HCT116 (cell line): Measurements from ENCODE around the gene EDN1. TPM values are rescaled to one million over a fixed set of nuclear protein-coding genes. Genes with fewer than 3 reads are reported as not detected.
A peak's percentile ranks its signal among the peaks of the same experiment; 100 is the strongest.

Source experiments
- ATAC-seq: fragments of 200-7000 bp; cut with Tn5 transposase; 2 replicates; pipeline ENCODE4 v1.9.1; 2020; ENCODE audit warnings: mild to moderate bottlenecking, moderate library complexity
- BruUV-seq: library from RNA; stranded (reverse); fragments of 400-500 nt; replicated peaks from 2 replicates; lab custom pipeline; 2021; lab: Mats Ljungman, UMichigan
- CTCF ChIA-PET: fragments of 300-600 bp; sonication (Branson Sonifier 250); formaldehyde crosslinking; loops from one replicate; lab custom pipeline; 2021; ENCODE audit warnings: antibody characterized with exemption; lab: Charles Lee
- POLR2A ChIA-PET: fragments of 300-600, 350-600 bp; sonication (Branson Sonifier 250); formaldehyde crosslinking; loops from one replicate; lab custom pipeline; 2021; ENCODE audit warnings: antibody characterized with exemption; lab: Charles Lee
- RAD21 ChIA-PET, 2 experiments: fragments of 300-600 bp; sonication (Branson Sonifier 250); formaldehyde crosslinking; loops; one replicate each; lab custom pipeline; 2023; ENCODE audit warnings: low total read pairs in 2 of 2; ENCODE audit not compliant: uncharacterized antibody in 2 of 2, unreplicated experiment in 2 of 2, low non-redundant PET in 1 of 2; lab: Charles Lee
- DNase-seq: peaks from one replicate; pipeline ENCODE4 v3.0.0-alpha.2; 2010; ENCODE audit warnings: low read depth, low spot score
- H2AFZ ChIP-seq: fragments of 200-600 bp; shearing (Covaris generic), sonication (generic); 2 replicates; pipeline ENCODE4 v1.6.1; 2017; ENCODE audit warnings: low read depth, mixed run types, mixed read lengths, antibody characterized with exemption, low read length; ENCODE audit not compliant: poor library complexity, severe bottlenecking
- H3K27ac ChIP-seq: 2 replicates; pipeline ENCODE4 v1.5.1; 2012; ENCODE audit warnings: low read depth, low read length
- H3K27me3 ChIP-seq: fragments of 200-600 bp; sonication (generic); 2 replicates; pipeline ENCODE4 v1.6.1; 2016; ENCODE audit warnings: mixed run types, low read length, mixed read lengths; ENCODE audit not compliant: insufficient read depth
- H3K36me3 ChIP-seq, 2 experiments: fragments of 200-500 bp in 1 of 2; fragments of 200-600 bp in 1 of 2; sonication (Bioruptor generic) in 1 of 2; sonication (generic) in 1 of 2; 2 replicates each; pipeline versions ENCODE4 v1.5.1 to v1.6.1; 2014 to 2016; ENCODE audit warnings: low read length in 2 of 2, inconsistent platforms in 1 of 2, mixed read lengths in 1 of 2, mixed run types in 1 of 2; ENCODE audit not compliant: insufficient read depth in 2 of 2, control insufficient read depth in 1 of 2
- H3K4me1 ChIP-seq, 2 experiments: fragments of 200-600 bp in 1 of 2; sonication (generic) in 1 of 2; 2 replicates each; pipeline versions ENCODE4 v1.5.1 to v1.6.1; 2012 to 2017; ENCODE audit warnings: low read length in 2 of 2, inconsistent platforms in 1 of 2, mild to moderate bottlenecking in 1 of 2, mixed read lengths in 1 of 2, mixed run types in 1 of 2, moderate library complexity in 1 of 2; ENCODE audit not compliant: insufficient read depth in 2 of 2, control insufficient read depth in 1 of 2
- H3K4me2 ChIP-seq: fragments of 200-600 bp; sonication (generic); 2 replicates; pipeline ENCODE4 v1.6.1; 2017; ENCODE audit warnings: mixed run types, low read length, mixed read lengths
- H3K4me3 ChIP-seq, 2 experiments: fragments of 200-600 bp in 1 of 2; sonication (generic) in 1 of 2; replicated peaks in 1 of 2; 2 replicates each; pipeline ENCODE4 v1.5.1; 2011 to 2016; ENCODE audit warnings: low read length in 2 of 2, control low read depth in 1 of 2, low read depth in 1 of 2, mild to moderate bottlenecking in 1 of 2, mixed read lengths in 1 of 2, mixed run types in 1 of 2
- H3K79me2 ChIP-seq: fragments of 200-600 bp; sonication (generic); 2 replicates; pipeline ENCODE4 v1.6.1; 2017; ENCODE audit warnings: mild to moderate bottlenecking, mixed run types, low read length, moderate library complexity, mixed read lengths; ENCODE audit not compliant: insufficient read depth
- H3K9ac ChIP-seq: fragments of 200-600 bp; sonication (generic); 2 replicates; pipeline ENCODE4 v1.6.1; 2016; ENCODE audit warnings: low read length, mixed read lengths
- H3K9me2 ChIP-seq: fragments of 200-600 bp; sonication (generic), shearing (Covaris generic); 2 replicates; pipeline ENCODE4 v1.6.1; 2017; ENCODE audit warnings: mixed run types, mild to moderate bottlenecking, moderate library complexity; ENCODE audit not compliant: insufficient read depth
- H3K9me3 ChIP-seq, 2 experiments: fragments of 200-500 bp in 1 of 2; fragments of 200-600 bp in 1 of 2; sonication (Bioruptor generic) in 1 of 2; sonication (generic) in 1 of 2; 2 replicates each; pipeline ENCODE4 v1.6.1; 2014 to 2017; ENCODE audit warnings: low read length in 2 of 2, mixed read lengths in 2 of 2, inconsistent platforms in 1 of 2, low read depth in 1 of 2, mild to moderate bottlenecking in 1 of 2, mixed run types in 1 of 2, moderate library complexity in 1 of 2; ENCODE audit not compliant: control insufficient read depth in 1 of 2, insufficient read depth in 1 of 2
- H4K20me1 ChIP-seq: fragments of 200-600 bp; sonication (generic), shearing (Covaris generic); 2 replicates; pipeline ENCODE4 v1.6.1; 2017; ENCODE audit warnings: mixed run types, mild to moderate bottlenecking, moderate library complexity; ENCODE audit not compliant: insufficient read depth
- ATF3 ChIP-seq: IDR thresholded peaks from 2 replicates; pipeline ENCODE4 v1.6.1; 2012
- CEBPB ChIP-seq: IDR thresholded peaks from 2 replicates; pipeline ENCODE4 v1.6.1; 2012; ENCODE audit warnings: low read depth
- CTCF ChIP-seq, 3 experiments: fragments of 200-600 bp in 1 of 3; sonication (generic) in 1 of 3; IDR thresholded peaks in 2 of 3; conservative IDR thresholded peaks in 1 of 3; 2 replicates each; pipeline ENCODE4 v1.5.1; 2012 to 2017; ENCODE audit warnings: low read depth in 2 of 3, low read length in 2 of 3, antibody characterized with exemption in 1 of 3, borderline replicate concordance in 1 of 3, control low read depth in 1 of 3, mild to moderate bottlenecking in 1 of 3, mixed read lengths in 1 of 3, mixed run types in 1 of 3, moderate library complexity in 1 of 3; ENCODE audit not compliant: insufficient read depth in 1 of 3
- EZH2 ChIP-seq: fragments of 200-600 bp; sonication (generic); IDR thresholded peaks from 2 replicates; pipeline ENCODE4 v1.6.1; 2017; ENCODE audit warnings: antibody characterized with exemption, mixed run types
- EZH2phosphoT487 ChIP-seq: fragments of 200-600 bp; IDR thresholded peaks from 2 replicates; pipeline ENCODE4 v1.6.1; 2018; ENCODE audit warnings: antibody characterized with exemption, borderline replicate concordance
- FOSL1 ChIP-seq: IDR thresholded peaks from 2 replicates; pipeline ENCODE4 v1.6.1; 2012; ENCODE audit warnings: low read depth
- JUND ChIP-seq: IDR thresholded peaks from 2 replicates; pipeline ENCODE4 v1.6.1; 2012
- RAD21 ChIP-seq: IDR thresholded peaks from 2 replicates; pipeline ENCODE4 v1.6.1; 2012; ENCODE audit warnings: low read depth, mild to moderate bottlenecking
- ZBTB33 ChIP-seq: IDR thresholded peaks from 2 replicates; pipeline ENCODE4 v1.6.1; 2011; ENCODE audit warnings: mild to moderate bottlenecking, low read length, moderate library complexity; ENCODE audit not compliant: insufficient replicate concordance; ENCODE audit errors: extremely low read depth
- ZFX ChIP-seq: fragments of 450-650 bp; IDR thresholded peaks from 2 replicates; pipeline ENCODE4 v1.6.1; 2017
- ZNF274 ChIP-seq: fragments of 200-500 bp; sonication (Bioruptor generic); IDR thresholded peaks from 2 replicates; pipeline ENCODE4 v1.6.1; 2014; ENCODE audit warnings: mild to moderate bottlenecking, low read depth, low read length, inconsistent platforms
- intact Hi-C: fragments of 100-400 bp; cut with micrococcal nuclease; formaldehyde crosslinking; loops from 2 replicates; pipeline ENCODE4 v1.10.0; 2022
- total RNA-seq: library from RNA; stranded (reverse); gene quantifications from one replicate; pipeline ENCODE4 v1.2.1, GENCODE V29; 2021; ENCODE audit not compliant: unreplicated experiment

Gene EDN1
- total RNA-seq, 1 experiment from 2014 or later = 0.22 TPM

GRCh38 chr6:12291839-12292604 is 1.9 kb downstream of the EDN1 start:
- RAD21 ChIA-PET = no interaction called here
- Histone ChIP-seq H3K4me1 (peaks cover 7 to 47% of the 10 kb centered on the region in 2 experiments), H3K27ac (no peak overlapping the region), H2AFZ (no peak overlapping the region), H3K27me3 (no peaks in the 10 kb centered on the region), H4K20me1 (no peaks in the 10 kb centered on the region), H3K9me3 (no peaks in the 10 kb centered on the region), H3K79me2 (no peaks in the 10 kb centered on the region), H3K4me2 (no peak overlapping the region), H3K9ac (no peak overlapping the region), H3K9me2 (no peaks in the 10 kb centered on the region), H3K4me3 (no peak overlapping the region), H3K36me3 (no peaks in the 10 kb centered on the region)
- POLR2A ChIA-PET = no interaction called here
- DNase-seq (no peak), ATAC-seq (no peak)
- intact Hi-C loops = loop anchor here (5.0 kb wide), 2 partner anchors 190 to 210 kb away; no protein-coding TSS in a partner anchor
- no TSS peak for BruUV-seq
- CTCF ChIA-PET = interaction anchor here (3.3 to 3.8 kb wide), 2 partner anchors 311 to 314 kb away, joined by 22 to 31 read pairs; no protein-coding TSS in a partner anchor
- TF ChIP-seq CTCF (IDR thresholded peaks at IDR 0.05 in 2 of 3, conservative IDR thresholded peaks at IDR 0.05 in 1 of 3; ENCODE audit: borderline replicate concordance in 1 of 3, insufficient read depth in 1 of 3, low read depth in 2 of 3, low read length in 2 of 3) (peak; percentile 16 to 46 (median 24); a peak in 4 of 6 replicates), FOSL1 (no peak), ZNF274 (no peak), CEBPB (no peak), ZFX (no peak), RAD21 (peak; percentile 70), ZBTB33 (no peak), JUND (no peak), EZH2 (no peak), ATF3 (no peak), EZH2phosphoT487 (no peak)
